K562 (cell line): ENCODE data around the gene RCSD1. TPM values are rescaled to one million over a fixed set of nuclear protein-coding genes. Genes with fewer than 3 reads are reported as not detected.

ENCODE experiments used
- ATAC-seq: fragments of 200-7000 bp; cut with Tn5 transposase; 3 replicates; pipeline ENCODE4 v1.9.1; 2020; ENCODE audit warnings: moderate library complexity
- BruUV-seq: library from RNA; stranded (reverse); fragments of 400-500 nt; replicated peaks from 2 replicates; lab custom pipeline; 2021; lab: Mats Ljungman, UMichigan
- CTCF ChIA-PET: fragments of 300-600 bp; formaldehyde crosslinking; extraction: SDS; loops from one replicate; lab custom pipeline; 2021; ENCODE audit warnings: low intra/inter-chr PET ratio; lab: Yijun Ruan, JAX
- POLR2A ChIA-PET: fragments of 300-600, 350-650 bp; sonication (Branson Sonifier 250); formaldehyde crosslinking; extraction: SDS; loops from one replicate; lab custom pipeline; 2021; ENCODE audit warnings: antibody characterized with exemption, inconsistent platforms; lab: Yijun Ruan, JAX
- DNase-seq, 4 experiments: peaks; one replicate each; pipeline versions ENCODE4 v3.0.0 to v3.0.0-alpha.2; 2011 to 2018; ENCODE audit warnings: low spot score in 3 of 4, mixed read lengths in 3 of 4; ENCODE audit errors: extremely low read depth in 1 of 4
- FAIRE-seq: peaks from 2 replicates; lab custom pipeline; 2011; peaks lifted over from hg19 to GRCh38; lab: Jason Lieb, UNC
- H2AFZ ChIP-seq: 2 replicates; pipeline ENCODE4 v1.6.0; 2011; ENCODE audit warnings: low read depth, low read length, control low read depth, inconsistent platforms
- H3K27ac ChIP-seq: fragments of 200-600 bp; 3 replicates; pipeline ENCODE4 v1.8.0; 2011; ENCODE audit warnings: low read depth, mild to moderate bottlenecking, control low read depth, inconsistent platforms, low read length, moderate library complexity, mixed read lengths; ENCODE audit errors: extremely low read depth
- H3K27me3 ChIP-seq, 2 experiments: fragments of 300-600 bp in 1 of 2; 2 replicates in 1 of 2; 3 replicates in 1 of 2; pipeline versions ENCODE4 v1.6.0 to v1.8.0; 2011; ENCODE audit warnings: inconsistent platforms in 2 of 2, low read length in 2 of 2, mild to moderate bottlenecking in 1 of 2, mixed read lengths in 1 of 2, moderate library complexity in 1 of 2; ENCODE audit not compliant: control insufficient read depth in 2 of 2, insufficient read depth in 2 of 2
- H3K36me3 ChIP-seq: fragments of 300-600 bp; 3 replicates; pipeline ENCODE4 v1.8.0; 2011; ENCODE audit warnings: mild to moderate bottlenecking, low read length, inconsistent platforms; ENCODE audit not compliant: control insufficient read depth, insufficient read depth
- H3K4me1 ChIP-seq, 2 experiments: fragments of 200-600 bp in 1 of 2; replicated peaks in 1 of 2; 2 replicates in 1 of 2; 3 replicates in 1 of 2; pipeline versions ENCODE4 v1.5.1 to v1.8.0; 2011; ENCODE audit warnings: inconsistent platforms in 2 of 2, low read length in 2 of 2, mild to moderate bottlenecking in 1 of 2, mixed read lengths in 1 of 2, moderate library complexity in 1 of 2; ENCODE audit not compliant: control insufficient read depth in 2 of 2, insufficient read depth in 2 of 2
- H3K4me2 ChIP-seq: 2 replicates; pipeline ENCODE4 v1.6.1; 2011; ENCODE audit warnings: low read length, control low read depth, inconsistent platforms, mixed read lengths; ENCODE audit not compliant: insufficient read depth
- H3K4me3 ChIP-seq: fragments of 200-600 bp; sonication (generic), shearing (Covaris generic); 2 replicates; pipeline ENCODE4 v1.5.1; 2016; ENCODE audit warnings: control low read depth, inconsistent platforms
- H3K79me2 ChIP-seq: fragments of 200-600 bp; 3 replicates; pipeline ENCODE4 v1.8.0; 2011; ENCODE audit warnings: low read length, inconsistent platforms; ENCODE audit not compliant: control insufficient read depth, insufficient read depth
- H3K9ac ChIP-seq, 2 experiments: 2 replicates each; pipeline versions ENCODE4 v1.6.0 to v1.6.1; 2011; ENCODE audit warnings: low read depth in 2 of 2, low read length in 2 of 2, control low read depth in 1 of 2, inconsistent platforms in 1 of 2, mild to moderate bottlenecking in 1 of 2, mixed read lengths in 1 of 2; ENCODE audit not compliant: insufficient read depth in 1 of 2
- H3K9me1 ChIP-seq: one replicate; pipeline ENCODE4 v1.6.0; 2011; ENCODE audit warnings: inconsistent platforms, mild to moderate bottlenecking, low read length, moderate library complexity; ENCODE audit not compliant: control insufficient read depth, insufficient read depth
- H3K9me3 ChIP-seq: replicated peaks from 2 replicates; pipeline ENCODE4 v1.5.1; 2011; ENCODE audit warnings: low read depth, low read length, inconsistent platforms; ENCODE audit not compliant: control insufficient read depth, insufficient read depth
- H4K20me1 ChIP-seq: replicated peaks from 2 replicates; pipeline ENCODE4 v1.6.1; 2011; ENCODE audit warnings: low read length, inconsistent platforms, mixed read lengths; ENCODE audit not compliant: control insufficient read depth, insufficient read depth
- ASH1L ChIP-seq: fragments of 450-650 bp; IDR thresholded peaks from 2 replicates; pipeline ENCODE4 v1.6.1; 2018; ENCODE audit warnings: borderline replicate concordance, mild to moderate bottlenecking, low read depth; ENCODE audit not compliant: partially characterized antibody
- ATF4 ChIP-seq: fragments of 450-650 bp; formaldehyde crosslinking; IDR thresholded peaks from 2 replicates; pipeline ENCODE4 v1.4.0; 2022; ENCODE audit warnings: mild to moderate bottlenecking, moderate library complexity
- BCOR ChIP-seq: fragments of 450-650 bp; IDR thresholded peaks from 2 replicates; pipeline ENCODE4 v1.6.1; 2016
- MEIS2 ChIP-seq: fragments of 450-650 bp; IDR thresholded peaks from 2 replicates; pipeline ENCODE4 v1.6.1; 2014; ENCODE audit warnings: mild to moderate bottlenecking; ENCODE audit not compliant: partially characterized antibody
- PKNOX1 ChIP-seq: fragments of 450-650 bp; IDR thresholded peaks from 2 replicates; pipeline ENCODE4 v1.6.1; 2016
- SOX6 ChIP-seq: fragments of 450-650 bp; IDR thresholded peaks from 2 replicates; pipeline ENCODE4 v1.6.1; 2014; ENCODE audit warnings: mild to moderate bottlenecking
- TAF15 ChIP-seq: fragments of 200-400 bp; formaldehyde crosslinking; IDR thresholded peaks from 2 replicates; pipeline ENCODE4 v1.6.1; 2017; ENCODE audit warnings: mild to moderate bottlenecking, low read depth, low read length, moderate library complexity
- ZNF165 ChIP-seq: fragments of 250-450 bp; sonication (Bioruptor Pico); IDR thresholded peaks from 2 replicates; pipeline ENCODE4 v1.4.0; 2020; ENCODE audit warnings: borderline replicate concordance
- WGBS: fragments of 100-300 bp; shearing (Covaris generic); methylation state at CpG from one replicate; pipeline ENCODE4 v1.1.6; 2016; ENCODE audit warnings: low coverage, mixed read lengths; ENCODE audit not compliant: insufficient coverage; ENCODE audit errors: missing lambda C conversion rate; 5-methylcytosine and 5-hydroxymethylcytosine counted together
- in situ Hi-C: fragments of 300-500 bp; cut with MboI; formaldehyde crosslinking; loops from 4 replicates; pipeline ENCODE4 v1.15.0; 2018; ENCODE audit warnings: inconsistent platforms, mixed read lengths
- intact Hi-C: fragments of 100-400 bp; cut with micrococcal nuclease; formaldehyde crosslinking; loops from 2 replicates; pipeline ENCODE4 v1.14.2; 2022
- polyA plus RNA-seq, 8 experiments: library from polyadenylated mRNA; depleted of rRNA in 4 of 8; stranded (reverse) in 5 of 8; unstranded in 3 of 8; fragments of >200 nt; fragmentation: Nextera tagmentation in 2 of 8; fragmentation: Illumina TruSeq in 1 of 8; extraction: Ambion mirVana in 2 of 8; extraction: Trizol in 1 of 8; gene quantifications; 2 replicates each; pipeline versions ENCODE4 v1.2.1 to v1.2.3, GENCODE V29; 2011 to 2014; ENCODE audit warnings: inconsistent platforms in 1 of 8, missing spikeins in 1 of 8
- total RNA-seq, 7 experiments: library from RNA; depleted of rRNA in 6 of 7; stranded (reverse); fragments of >200 nt in 6 of 7; fragmentation: Illumina TruSeq in 2 of 7; extraction: Trizol in 2 of 7; gene quantifications; 2 replicates each; pipeline versions ENCODE4 v1.2.1 to v1.2.3, GENCODE V29; 2011 to 2021; ENCODE audit warnings: low replicate concordance in 1 of 7
- TF ChIP-seq, protein P1 (sequence below), 3 experiments: fragments of 200-800 bp in 1 of 3; sonication (Bioruptor generic) in 1 of 3; sonication (generic) in 1 of 3; formaldehyde crosslinking in 1 of 3; IDR thresholded peaks; 2 replicates each; pipeline versions ENCODE4 v1.6.1 to v1.8.0; 2016 to 2022; ENCODE audit warnings: mild to moderate bottlenecking in 2 of 3, missing compliant biosample characterization in 2 of 3, missing genetic modification characterization in 2 of 3, missing genetic modification reagents in 1 of 3
- TF ChIP-seq, protein P2 (sequence below), 2 experiments: IDR thresholded peaks in 1 of 2; conservative IDR thresholded peaks in 1 of 2; 2 replicates each; pipeline ENCODE4 v1.6.1; 2016; ENCODE audit warnings: low read depth in 2 of 2, mild to moderate bottlenecking in 1 of 2, missing compliant biosample characterization in 1 of 2, missing genetic modification characterization in 1 of 2, moderate library complexity in 1 of 2

RCSD1 gene
- total and polyA plus RNA-seq, 9 of the 15 experiments (the other 6 are each of a cell fraction or from before 2014, with no cell fraction given): 7.8 to 69.8 (median 45.3) TPM

- CTCF ChIA-PET: no interaction called here
- Histone ChIP-seq H3K4me2 (no peak overlapping the region), H2AFZ (peak overlapping the region; percentile 55), H3K79me2 (no peaks in the 10 kb centered on the region), H3K9me1 (no peaks in the 10 kb centered on the region), H3K27me3 (no peaks in the 10 kb centered on the region), H3K4me1 (peaks cover 0 to 2% of the 10 kb centered on the region in 2 experiments; a peak in 2 of 5 replicates), H3K36me3 (no peaks in the 10 kb centered on the region), H3K9ac (no peak overlapping the region), H4K20me1 (no peaks in the 10 kb centered on the region), H3K9me3 (peaks cover 3% of the 10 kb centered on the region; the same call in 1 of the 2 replicates), H3K27ac (no peak overlapping the region), H3K4me3 (no peak overlapping the region)
- in situ Hi-C loops (no loop called here), intact Hi-C loops (no loop called here)
- POLR2A ChIA-PET: interaction anchor here (0.8 to 2.4 kb wide), 7 partner anchors 9 to 41 kb away, joined by 3 to 8 read pairs (median 3); partner anchors contain the start of gene CREG1
- no TSS peak for BruUV-seq
- no peak for FAIRE-seq
- WGBS: 61% methylated on average over 6 of the region's 6 CpGs
- peak; percentile 64 for TF ChIP-seq MEIS2
- no peak for TF ChIP-seq ATF4 (CRISPR knock-in tag)
- no peak for TF ChIP-seq SOX6
- TF ChIP-seq ZNF165 (CRISPR knock-in tag): no peak
- TF ChIP-seq, protein P1, sequence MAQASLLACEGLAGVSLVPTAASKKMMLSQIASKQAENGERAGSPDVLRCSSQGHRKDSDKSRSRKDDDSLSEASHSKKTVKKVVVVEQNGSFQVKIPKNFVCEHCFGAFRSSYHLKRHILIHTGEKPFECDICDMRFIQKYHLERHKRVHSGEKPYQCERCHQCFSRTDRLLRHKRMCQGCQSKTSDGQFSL (CRISPR knock-in tag; IDR thresholded peaks at IDR 0.05): no peak
- TF ChIP-seq, protein P1 (tag; IDR thresholded peaks at IDR 0.05): no peak
- TF ChIP-seq ASH1L: no peak
- TF ChIP-seq, protein P2, sequence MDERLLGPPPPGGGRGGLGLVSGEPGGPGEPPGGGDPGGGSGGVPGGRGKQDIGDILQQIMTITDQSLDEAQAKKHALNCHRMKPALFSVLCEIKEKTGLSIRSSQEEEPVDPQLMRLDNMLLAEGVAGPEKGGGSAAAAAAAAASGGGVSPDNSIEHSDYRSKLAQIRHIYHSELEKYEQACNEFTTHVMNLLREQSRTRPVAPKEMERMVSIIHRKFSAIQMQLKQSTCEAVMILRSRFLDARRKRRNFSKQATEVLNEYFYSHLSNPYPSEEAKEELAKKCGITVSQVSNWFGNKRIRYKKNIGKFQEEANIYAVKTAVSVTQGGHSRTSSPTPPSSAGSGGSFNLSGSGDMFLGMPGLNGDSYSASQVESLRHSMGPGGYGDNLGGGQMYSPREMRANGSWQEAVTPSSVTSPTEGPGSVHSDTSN (CRISPR knock-in tag; IDR thresholded peaks at IDR 0.05; ENCODE audit: low read depth): no peak
- TF ChIP-seq, protein P2 (tag; conservative IDR thresholded peaks at IDR 0.05; ENCODE audit: low read depth): peak; percentile 50; the same call in 1 of the 2 replicates
- peak; percentile 49 for TF ChIP-seq PKNOX1
- TF ChIP-seq BCOR: no peak
- TF ChIP-seq TAF15: no peak
- 0 out of 3 replicates have a peak, but pooled peaks have one; percentile 27 for ATAC-seq
- no peak for DNase-seq
These were observed 35.2 kb upstream of the RCSD1 start for GRCh38 chr1:167594822-167595221.
